Bronchial epithelial cell (primary cell): ENCODE data around the gene CDH3. TPM values are rescaled to one million over a fixed set of nuclear protein-coding genes. Genes with fewer than 3 reads are reported as not detected.
"Not testable (repeated sequence)": the region's sequence is repeated elsewhere in the genome, so short reads cannot be mapped to it uniquely, and the experiment has no call there.

Experiments used
- DNase-seq: peaks from one replicate; pipeline ENCODE4 v3.0.0-alpha.2; 2010; ENCODE audit warnings: low read depth
- FAIRE-seq: peaks from 2 replicates; lab custom pipeline; 2011; peaks lifted over from hg19 to GRCh38; lab: Jason Lieb, UNC
- H3K27me3 ChIP-seq: 2 replicates; pipeline ENCODE4 v1.5.1; 2011; ENCODE audit warnings: low read length; ENCODE audit not compliant: control insufficient read depth, insufficient read depth
- H3K36me3 ChIP-seq: 2 replicates; pipeline ENCODE4 v1.5.1; 2011; ENCODE audit warnings: low read length; ENCODE audit not compliant: control insufficient read depth, insufficient read depth
- H3K4me3 ChIP-seq: 2 replicates; pipeline ENCODE4 v1.5.1; 2011; ENCODE audit warnings: mild to moderate bottlenecking, low read depth, low read length, control low read depth
- CTCF ChIP-seq: IDR thresholded peaks from 2 replicates; pipeline ENCODE4 v1.5.1; 2011; ENCODE audit warnings: mild to moderate bottlenecking, moderate library complexity, low read length, control low read depth, inconsistent platforms; ENCODE audit not compliant: insufficient read depth, severe bottlenecking
- total RNA-seq: library from RNA; depleted of rRNA; stranded (reverse); fragments of >200 nt; gene quantifications from 2 replicates; pipeline ENCODE4 v1.2.1, GENCODE V29; 2014

CDH3 gene
- total RNA-seq, 1 donor from 2014 or later = 564 TPM

DNA sequence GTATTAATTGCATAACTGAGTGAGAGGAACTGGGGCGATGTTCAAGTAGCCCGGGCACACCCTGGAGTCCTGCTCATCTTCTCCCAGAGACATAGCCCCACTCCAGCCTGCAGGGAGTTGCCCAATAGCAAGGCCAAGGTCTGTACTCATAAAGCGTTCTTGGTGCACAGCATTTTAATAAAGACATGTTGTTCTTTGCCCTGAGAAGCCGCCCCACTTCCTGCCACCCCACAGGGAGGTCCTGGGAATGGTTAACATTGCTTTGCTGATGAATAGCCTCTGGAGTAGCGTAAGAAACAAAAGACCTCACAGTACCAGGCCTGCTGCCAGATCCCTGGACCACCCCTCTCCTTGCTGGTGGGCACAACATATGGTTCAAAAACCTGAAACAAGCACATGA lies 70.4 kb downstream of the CDH3 start:
- no peaks in the 10 kb centered on the region for H3K27me3 ChIP-seq
- no peak overlapping the region for H3K4me3 ChIP-seq
- no peak for DNase-seq
- H3K36me3 ChIP-seq = no peaks in the 10 kb centered on the region
- no peak for FAIRE-seq
- no peak for TF ChIP-seq CTCF

DNA sequence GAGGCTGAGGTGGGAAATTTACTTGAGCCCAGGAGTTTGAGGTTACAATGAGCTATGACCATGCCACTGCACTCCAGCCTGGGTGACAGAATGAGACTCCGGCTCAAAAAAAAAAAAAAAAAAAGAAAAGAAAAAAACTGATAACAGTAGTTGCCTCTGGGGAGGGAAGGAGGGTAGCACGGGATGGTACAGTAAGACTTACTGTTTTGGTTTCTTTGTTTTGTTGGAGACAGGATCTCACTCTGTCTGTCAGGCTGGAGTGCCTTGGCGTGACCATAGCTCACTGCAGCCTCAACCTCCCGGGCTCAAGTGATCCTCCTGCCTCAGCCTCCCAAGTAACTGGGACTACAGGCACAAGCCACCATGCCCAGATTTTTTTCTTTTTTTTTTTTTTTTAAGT lies 71.4 kb downstream of the CDH3 start:
- not testable (repeated sequence) for H3K4me3 ChIP-seq, H3K27me3 ChIP-seq, H3K36me3 ChIP-seq, FAIRE-seq, DNase-seq

DNA sequence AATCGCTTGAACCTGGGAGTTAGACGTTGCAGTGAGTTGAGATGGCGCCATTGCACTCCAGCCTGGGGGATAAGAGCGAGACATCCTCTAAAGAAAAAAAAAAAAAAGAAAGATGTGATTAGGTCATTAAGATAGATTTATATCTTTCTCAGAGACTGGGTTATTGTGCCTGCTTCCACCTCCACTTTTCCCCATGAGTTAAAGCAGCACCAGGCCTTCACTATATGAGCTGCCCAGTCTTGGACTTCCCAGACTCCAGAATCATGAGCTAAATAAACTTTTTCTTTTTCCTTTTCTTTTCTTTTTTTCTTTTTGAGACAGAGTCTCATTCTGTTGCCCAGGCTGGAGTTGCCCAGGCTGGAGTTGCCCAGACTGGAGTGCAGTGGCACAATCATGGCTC lies 72.6 kb downstream of the CDH3 start:
- Histone ChIP-seq H3K27me3 (no peaks in the 10 kb centered on the region), H3K36me3 (no peaks in the 10 kb centered on the region), H3K4me3 (no peak overlapping the region)
- no peak for TF ChIP-seq CTCF
- FAIRE-seq = no peak
- no peak for DNase-seq

DNA sequence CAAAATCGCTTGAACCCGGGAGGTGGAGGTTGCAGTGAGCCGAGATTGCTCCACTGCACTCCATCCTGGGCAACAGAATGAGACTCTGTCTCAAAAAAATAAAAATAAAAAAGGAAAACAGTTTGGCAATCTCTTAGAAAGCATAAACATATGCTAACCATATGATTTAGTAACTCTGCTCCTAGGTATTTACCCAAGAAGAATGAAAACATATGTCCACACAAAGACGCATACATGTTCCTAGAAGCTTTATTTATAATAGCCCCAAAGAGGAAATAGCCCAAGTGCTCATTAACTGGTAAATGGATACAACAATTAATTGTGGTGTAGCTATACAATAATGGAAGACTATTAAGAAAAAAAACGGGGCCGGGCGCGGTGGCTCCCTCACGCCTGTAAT lies 73.5 kb downstream of the CDH3 start:
- no peak for TF ChIP-seq CTCF
- no peaks in the 10 kb centered on the region for H3K36me3 ChIP-seq
- no peak overlapping the region for H3K4me3 ChIP-seq
- no peak for DNase-seq
- H3K27me3 ChIP-seq = no peaks in the 10 kb centered on the region
- no peak for FAIRE-seq

DNA sequence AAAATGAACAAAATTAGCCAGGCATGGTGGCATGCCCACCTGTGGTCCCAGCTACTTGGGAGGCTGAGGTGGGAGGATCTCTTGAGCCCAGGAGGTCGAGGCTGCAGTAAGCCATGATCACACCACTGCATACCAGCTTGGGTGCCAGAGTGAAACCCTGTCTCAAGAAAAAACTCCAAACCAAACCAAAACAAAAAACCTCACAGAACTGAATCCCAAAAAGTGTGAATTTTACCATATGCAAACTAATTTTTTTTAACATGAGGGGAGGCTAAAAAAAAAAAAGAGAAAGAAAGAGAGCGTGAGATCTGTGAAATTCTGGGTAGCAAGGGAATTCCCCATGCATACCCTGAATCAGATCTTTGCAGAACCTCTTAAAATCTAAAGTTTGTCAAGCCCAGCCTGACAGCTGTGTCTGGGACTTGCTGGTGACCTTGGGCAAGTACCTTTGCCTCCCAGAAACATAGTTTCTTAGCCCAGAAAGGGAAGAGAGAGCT lies 74.9 kb downstream of the CDH3 start:
- H3K36me3 ChIP-seq = no peaks in the 10 kb centered on the region
- TF ChIP-seq CTCF = no peak
- DNase-seq (no peak), FAIRE-seq (no peak)
- H3K4me3 ChIP-seq = no peak overlapping the region
- no peaks in the 10 kb centered on the region for H3K27me3 ChIP-seq

DNA sequence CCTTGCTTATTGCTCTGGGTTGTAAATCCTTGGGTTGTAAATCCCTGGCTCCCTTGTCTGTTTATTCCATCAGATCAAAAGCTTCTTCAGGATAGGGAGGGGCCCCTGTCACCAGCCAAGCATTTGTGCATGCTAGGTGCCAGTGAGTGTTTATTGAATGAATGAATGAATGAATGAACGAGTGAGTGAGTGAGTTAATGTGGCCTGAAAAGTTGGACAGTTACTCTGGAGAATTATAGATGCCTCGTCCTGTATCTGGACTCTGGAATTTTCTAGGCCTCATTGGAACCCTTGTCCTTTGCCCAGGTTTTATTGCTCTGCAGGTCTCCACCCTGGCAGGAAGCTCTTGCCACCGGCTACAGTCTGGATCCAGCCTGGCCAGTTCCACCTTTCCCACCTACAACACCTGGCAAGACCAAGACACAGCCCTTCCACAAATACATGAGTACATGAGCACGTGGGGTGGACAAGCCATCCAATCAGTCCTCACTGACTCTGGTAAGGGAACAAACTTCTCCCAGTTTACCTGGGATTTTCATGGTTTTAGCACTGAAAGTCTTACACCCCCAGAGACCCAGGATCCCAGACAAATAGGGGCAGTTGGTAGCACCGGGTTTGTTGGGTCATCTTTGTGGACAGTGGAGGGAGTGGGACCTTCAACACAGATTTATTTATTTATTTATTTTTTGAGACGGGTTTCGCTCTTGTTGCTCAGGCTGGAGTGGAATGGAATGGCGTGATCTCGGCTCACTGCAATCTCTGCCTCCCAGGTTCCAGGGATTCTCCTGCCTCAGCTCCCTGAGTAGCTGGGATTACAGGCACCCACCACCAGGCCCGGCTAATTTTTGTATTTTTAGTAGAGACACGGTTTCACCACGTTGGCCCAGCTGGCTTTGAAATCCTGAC lies 77.3 kb downstream of the CDH3 start:
- H3K4me3 ChIP-seq = no peak overlapping the region
- TF ChIP-seq CTCF = no peak
- no peak for DNase-seq
- H3K36me3 ChIP-seq = no peaks in the 10 kb centered on the region
- no peaks in the 10 kb centered on the region for H3K27me3 ChIP-seq
- FAIRE-seq = no peak
